ENCODE results near the gene ISOC2.
"Not testable (repeated sequence)": the region's sequence is repeated elsewhere in the genome, so short reads cannot be mapped to it uniquely, and the experiment has no call there.

The ISOC2 gene

GRCh38 chr19:55461259-55461973 is at the start of gene ISOC2:
Gene ISOC2, minus strand, starts transcription at chr19:55461642. Its CDS starts 5,156 bp downstream, at chr19:55456486.
- TF ChIP-seq JUND (IDR thresholded peaks at IDR 0.05; ENCODE audit: low read depth): no peak
- in situ Hi-C loops (cut with HindIII; ENCODE audit: low pct_unique_long_range_greater_than_20kb, low sequenced_read_pairs): no loop called here
- DNase-seq (ENCODE audit: low read depth in 1 of 2, low spot score in 1 of 2): peak; percentile 99

- no peak for DNase-seq (ENCODE audit: low read depth in 1 of 2, low spot score in 1 of 2)
- in situ Hi-C loops (cut with HindIII; ENCODE audit: low pct_unique_long_range_greater_than_20kb, low sequenced_read_pairs): no loop called here
- TF ChIP-seq JUND (IDR thresholded peaks at IDR 0.05; ENCODE audit: low read depth): no peak
Observed at GRCh38 chr19:55508120-55508519, 46.7 kb upstream of the ISOC2 start.

GRCh38 chr19:55504981-55505380 is 43.5 kb upstream of the ISOC2 start:
- in situ Hi-C loops (cut with HindIII; ENCODE audit: low pct_unique_long_range_greater_than_20kb, low sequenced_read_pairs): no loop called here
- DNase-seq (ENCODE audit: low read depth in 1 of 2, low spot score in 1 of 2): no peak
- TF ChIP-seq JUND (IDR thresholded peaks at IDR 0.05; ENCODE audit: low read depth): no peak

GRCh38 chr19:55504252-55504603 is 42.8 kb upstream of the ISOC2 start:
- in situ Hi-C loops (cut with HindIII; ENCODE audit: low pct_unique_long_range_greater_than_20kb, low sequenced_read_pairs): no loop called here
- no peak for DNase-seq (ENCODE audit: low read depth in 1 of 2, low spot score in 1 of 2)
- no peak for TF ChIP-seq JUND (IDR thresholded peaks at IDR 0.05; ENCODE audit: low read depth)

- TF ChIP-seq JUND (IDR thresholded peaks at IDR 0.05; ENCODE audit: low read depth): no peak
- DNase-seq (ENCODE audit: low read depth in 1 of 2, low spot score in 1 of 2): peak; percentile 92 to 95
- in situ Hi-C loops (cut with HindIII; ENCODE audit: low pct_unique_long_range_greater_than_20kb, low sequenced_read_pairs): no loop called here
Observed at GRCh38 chr19:55503502-55504251, 42.2 kb upstream of the ISOC2 start.

GRCh38 chr19:55503157-55503501 is 41.7 kb upstream of the ISOC2 start:
- TF ChIP-seq JUND (IDR thresholded peaks at IDR 0.05; ENCODE audit: low read depth): no peak
- in situ Hi-C loops (cut with HindIII; ENCODE audit: low pct_unique_long_range_greater_than_20kb, low sequenced_read_pairs): no loop called here

GRCh38 chr19:55502197-55502952 is 40.9 kb upstream of the ISOC2 start:
- DNase-seq (ENCODE audit: low read depth in 1 of 2, low spot score in 1 of 2): no peak
- in situ Hi-C loops (cut with HindIII; ENCODE audit: low pct_unique_long_range_greater_than_20kb, low sequenced_read_pairs): no loop called here
- no peak for TF ChIP-seq JUND (IDR thresholded peaks at IDR 0.05; ENCODE audit: low read depth)

More at GRCh38 chr19:55503157-55503501, 41.7 kb upstream of the ISOC2 start:
- DNase-seq (ENCODE audit: low read depth in 1 of 2, low spot score in 1 of 2): no peak

- no peak for DNase-seq (ENCODE audit: low read depth in 1 of 2, low spot score in 1 of 2)
- no peak for TF ChIP-seq JUND (IDR thresholded peaks at IDR 0.05; ENCODE audit: low read depth)
- in situ Hi-C loops (cut with HindIII; ENCODE audit: low pct_unique_long_range_greater_than_20kb, low sequenced_read_pairs): no loop called here
Observed at GRCh38 chr19:55500368-55500952, 39.0 kb upstream of the ISOC2 start.

GRCh38 chr19:55498246-55498840 is 36.9 kb upstream of the ISOC2 start:
- in situ Hi-C loops (cut with HindIII; ENCODE audit: low pct_unique_long_range_greater_than_20kb, low sequenced_read_pairs): no loop called here
- no peak for DNase-seq (ENCODE audit: low read depth in 1 of 2, low spot score in 1 of 2)
- TF ChIP-seq JUND (IDR thresholded peaks at IDR 0.05; ENCODE audit: low read depth): no peak

- no peak for DNase-seq (ENCODE audit: low read depth in 1 of 2, low spot score in 1 of 2)
- in situ Hi-C loops (cut with HindIII; ENCODE audit: low pct_unique_long_range_greater_than_20kb, low sequenced_read_pairs): no loop called here
- TF ChIP-seq JUND (IDR thresholded peaks at IDR 0.05; ENCODE audit: low read depth): no peak
Observed at GRCh38 chr19:55497763-55498162, 36.3 kb upstream of the ISOC2 start.

GRCh38 chr19:55496820-55497219 is 35.4 kb upstream of the ISOC2 start:
- DNase-seq (ENCODE audit: low read depth in 1 of 2, low spot score in 1 of 2); in situ Hi-C loops (cut with HindIII; ENCODE audit: low pct_unique_long_range_greater_than_20kb, low sequenced_read_pairs): not testable (repeated sequence)

- in situ Hi-C loops (cut with HindIII; ENCODE audit: low pct_unique_long_range_greater_than_20kb, low sequenced_read_pairs): no loop called here
- no peak for TF ChIP-seq JUND (IDR thresholded peaks at IDR 0.05; ENCODE audit: low read depth)
- DNase-seq (ENCODE audit: low read depth in 1 of 2, low spot score in 1 of 2): no peak
Observed at GRCh38 chr19:55495646-55496349, 34.4 kb upstream of the ISOC2 start.
